Activated CD8-positive, alpha-beta memory T cell treated with anti-CD3 and anti-CD28 coated beads, Interleukin-2, amount 10 ng/mL, durations not matched to agents 7 days and 5 days (primary cell): ENCODE measurements around the gene SLC25A24. TPM values are rescaled to one million over a fixed set of nuclear protein-coding genes. Genes with fewer than 3 reads are reported as not detected.
"Not testable (repeated sequence)": the region's sequence is repeated elsewhere in the genome, so short reads cannot be mapped to it uniquely, and the experiment has no call there.

Experiments
- ATAC-seq: fragments of 150-1000 bp; cut with Tn5 transposase; one replicate; pipeline ENCODE4 v1.10.0; 2021; ENCODE audit warnings: moderate library complexity
- CTCF ChIA-PET: fragments of 350-600 bp; sonication (Branson Sonifier 250); formaldehyde crosslinking; loops from one replicate; lab custom pipeline; 2021; ENCODE audit warnings: antibody characterized with exemption; lab: Charles Lee
- DNase-seq: peaks from one replicate; pipeline ENCODE4 v3.0.0-alpha.2; 2020
- H3K27ac Mint-ChIP-seq: one replicate; pipeline ENCODE4 v1.8.0; 2021; ENCODE audit warnings: mild to moderate bottlenecking, mixed read lengths
- H3K27me3 Mint-ChIP-seq: one replicate; pipeline ENCODE4 v1.8.0; 2021; ENCODE audit warnings: mixed read lengths
- H3K36me3 Mint-ChIP-seq: one replicate; pipeline ENCODE4 v1.8.0; 2021; ENCODE audit warnings: mild to moderate bottlenecking, mixed read lengths
- H3K4me1 Mint-ChIP-seq: one replicate; pipeline ENCODE4 v1.8.0; 2021; ENCODE audit warnings: mixed read lengths
- H3K4me3 Mint-ChIP-seq: one replicate; pipeline ENCODE4 v1.8.0; 2021; ENCODE audit warnings: mild to moderate bottlenecking, moderate library complexity, mixed read lengths
- H3K9me3 Mint-ChIP-seq: one replicate; pipeline ENCODE4 v1.8.0; 2022; ENCODE audit warnings: low read depth, mixed read lengths
- total RNA-seq, 2 experiments: library from RNA; stranded (reverse); gene quantifications; one replicate each; pipeline ENCODE4 v1.2.3, GENCODE V29; 2021

Gene SLC25A24
- total RNA-seq, 2 experiments from 2014 or later = 24.8 to 25.7 TPM

- DNase-seq, H3K4me3 Mint-ChIP-seq, H3K9me3 Mint-ChIP-seq, CTCF ChIA-PET, H3K4me1 Mint-ChIP-seq, H3K36me3 Mint-ChIP-seq, H3K27ac Mint-ChIP-seq: not testable (repeated sequence)
- ATAC-seq = peak; percentile 55
- H3K27me3 Mint-ChIP-seq = peaks cover 47% of the 10 kb centered on the region
These were observed 14.7 kb upstream of the SLC25A24 start for GRCh38 chr1:108214641-108215465.

GRCh38 chr1:108211014-108211413 is 10.9 kb upstream of the SLC25A24 start:
- CTCF ChIA-PET = interaction anchor here (1.4 to 4.5 kb wide), 2 partner anchors 10 to 434 kb away, joined by 4 to 23 read pairs; partner anchors contain the start of gene SLC25A24
- H3K4me1 Mint-ChIP-seq = peaks cover 11% of the 10 kb centered on the region
- peaks cover 61% of the 10 kb centered on the region for H3K27me3 Mint-ChIP-seq
- H3K4me3 Mint-ChIP-seq = no peak overlapping the region
- ATAC-seq (no peak), DNase-seq (no peak)
- H3K9me3 Mint-ChIP-seq = no peaks in the 10 kb centered on the region
- no peaks in the 10 kb centered on the region for H3K36me3 Mint-ChIP-seq
- no peak overlapping the region for H3K27ac Mint-ChIP-seq

GRCh38 chr1:108209456-108210108 is 9.4 kb upstream of the SLC25A24 start:
- DNase-seq (no peak), ATAC-seq (peak; percentile 36)
- H3K4me3 Mint-ChIP-seq = no peak overlapping the region
- CTCF ChIA-PET = interaction anchor here (4.5 kb wide), 1 partner anchor 9 kb away, joined by 23 read pairs; the partner anchor contains the start of gene SLC25A24
- H3K27ac Mint-ChIP-seq = no peak overlapping the region
- peaks cover 67% of the 10 kb centered on the region for H3K27me3 Mint-ChIP-seq
- peaks cover 9% of the 10 kb centered on the region for H3K4me1 Mint-ChIP-seq
- H3K36me3 Mint-ChIP-seq = no peaks in the 10 kb centered on the region
- H3K9me3 Mint-ChIP-seq = no peaks in the 10 kb centered on the region

GRCh38 chr1:108208724-108209446 is 8.7 kb upstream of the SLC25A24 start:
- Mint-ChIP-seq H3K27me3 (peaks cover 67% of the 10 kb centered on the region), H3K4me3 (no peak overlapping the region), H3K9me3 (peaks cover 2% of the 10 kb centered on the region), H3K27ac (no peak overlapping the region), H3K36me3 (no peaks in the 10 kb centered on the region), H3K4me1 (peaks cover 10% of the 10 kb centered on the region)
- DNase-seq (no peak), ATAC-seq (no peak)
- CTCF ChIA-PET = interaction anchor here (4.5 kb wide), 1 partner anchor 8 kb away, joined by 23 read pairs; the partner anchor contains the start of gene SLC25A24

GRCh38 chr1:108203582-108203981 is 3.4 kb upstream of the SLC25A24 start:
- ATAC-seq, CTCF ChIA-PET, DNase-seq, H3K9me3 Mint-ChIP-seq, H3K36me3 Mint-ChIP-seq, H3K4me3 Mint-ChIP-seq, H3K27ac Mint-ChIP-seq: not testable (repeated sequence)
- Mint-ChIP-seq H3K4me1 (peaks cover 20% of the 10 kb centered on the region), H3K27me3 (peaks cover 34% of the 10 kb centered on the region)

- CTCF ChIA-PET = interaction anchor here (1.0 to 3.8 kb wide), 3 partner anchors 9 to 358 kb away, joined by 3 to 23 read pairs (median 3); partner anchors contain the start of gene EEIG2
- Mint-ChIP-seq H3K27ac (no peak overlapping the region), H3K27me3 (peaks cover 19% of the 10 kb centered on the region), H3K4me1 (peaks cover 35% of the 10 kb centered on the region), H3K4me3 (peak overlapping the region; percentile 90), H3K36me3 (peaks cover 22% of the 10 kb centered on the region), H3K9me3 (peaks cover 2% of the 10 kb centered on the region)
- ATAC-seq = no peak
- DNase-seq = no peak
These were observed 1.5 kb upstream of the SLC25A24 start for GRCh38 chr1:108201687-108202086.

GRCh38 chr1:108200687-108201051 is 526 bp upstream of the SLC25A24 start:
- peaks cover 11% of the 10 kb centered on the region for H3K27me3 Mint-ChIP-seq
- CTCF ChIA-PET = interaction anchor here (0.6 to 3.8 kb wide), 9 partner anchors 10 to 459 kb away, joined by 3 to 23 read pairs (median 4); partner anchors contain the start of gene EEIG2
- peaks cover 38% of the 10 kb centered on the region for H3K4me1 Mint-ChIP-seq
- ATAC-seq (peak; percentile 31), DNase-seq (peak; percentile 61)
- H3K27ac Mint-ChIP-seq = peak overlapping the region; percentile 85
- H3K9me3 Mint-ChIP-seq = peaks cover 4% of the 10 kb centered on the region
- H3K4me3 Mint-ChIP-seq = peak overlapping the region; percentile 90
- peaks cover 30% of the 10 kb centered on the region for H3K36me3 Mint-ChIP-seq

GRCh38 chr1:108199201-108199691 is 897 bp downstream of the SLC25A24 start:
- Mint-ChIP-seq H3K9me3 (peaks cover 4% of the 10 kb centered on the region), H3K27ac (peak overlapping the region; percentile 87), H3K4me1 (peaks cover 38% of the 10 kb centered on the region), H3K36me3 (peaks cover 44% of the 10 kb centered on the region), H3K27me3 (peaks cover 2% of the 10 kb centered on the region), H3K4me3 (peak overlapping the region; percentile 90)
- no peak for DNase-seq
- ATAC-seq = no peak
- CTCF ChIA-PET = interaction anchor here (1.8 to 3.8 kb wide), 2 partner anchors 12 to 14 kb away, joined by 4 to 23 read pairs; no protein-coding TSS in a partner anchor

GRCh38 chr1:108194051-108194450 is 6.1 kb downstream of the SLC25A24 start:
- DNase-seq (no peak), ATAC-seq (no peak)
- Mint-ChIP-seq H3K27ac (no peak overlapping the region), H3K9me3 (peaks cover 10% of the 10 kb centered on the region), H3K4me1 (peaks cover 28% of the 10 kb centered on the region), H3K27me3 (no peaks in the 10 kb centered on the region), H3K4me3 (no peak overlapping the region), H3K36me3 (peaks cover 73% of the 10 kb centered on the region)
- CTCF ChIA-PET = no interaction called here

- peaks cover 75% of the 10 kb centered on the region for H3K36me3 Mint-ChIP-seq
- H3K4me3 Mint-ChIP-seq = no peak overlapping the region
- no peak for ATAC-seq
- H3K4me1 Mint-ChIP-seq = peaks cover 27% of the 10 kb centered on the region
- CTCF ChIA-PET = no interaction called here
- H3K9me3 Mint-ChIP-seq = peaks cover 15% of the 10 kb centered on the region
- no peak overlapping the region for H3K27ac Mint-ChIP-seq
- no peak for DNase-seq
- no peaks in the 10 kb centered on the region for H3K27me3 Mint-ChIP-seq
These were observed 6.8 kb downstream of the SLC25A24 start for GRCh38 chr1:108193333-108193732.

GRCh38 chr1:108192581-108192980 is 7.6 kb downstream of the SLC25A24 start:
- Mint-ChIP-seq H3K36me3 (peaks cover 75% of the 10 kb centered on the region), H3K27me3 (no peaks in the 10 kb centered on the region), H3K4me3 (no peak overlapping the region), H3K27ac (no peak overlapping the region), H3K4me1 (peaks cover 20% of the 10 kb centered on the region), H3K9me3 (peaks cover 19% of the 10 kb centered on the region)
- ATAC-seq (no peak), DNase-seq (no peak)
- CTCF ChIA-PET = no interaction called here

- ATAC-seq (no peak), DNase-seq (no peak)
- Mint-ChIP-seq H3K4me1 (peaks cover 11% of the 10 kb centered on the region), H3K4me3 (no peak overlapping the region), H3K36me3 (peaks cover 67% of the 10 kb centered on the region), H3K27ac (no peak overlapping the region), H3K9me3 (peaks cover 16% of the 10 kb centered on the region), H3K27me3 (no peaks in the 10 kb centered on the region)
- CTCF ChIA-PET = no interaction called here
These were observed 9.3 kb downstream of the SLC25A24 start for GRCh38 chr1:108190686-108191416.
